Amniotic stem cell (primary cell): ENCODE results near the gene CRYBG2.
"Not testable (repeated sequence)": the region's sequence is repeated elsewhere in the genome, so short reads cannot be mapped to it uniquely, and the experiment has no call there.

Experiments used
- DNase-seq: peaks from one replicate; lab custom pipeline; 2025; lab: John Stamatoyannopoulos, UW

CRYBG2 gene

GRCh38 chr1:26349188-26349876 lies 4.6 kb downstream of the CRYBG2 start:
- no peak for DNase-seq

GRCh38 chr1:26346274-26347033 lies 7.5 kb downstream of the CRYBG2 start:
- no peak for DNase-seq

DNA sequence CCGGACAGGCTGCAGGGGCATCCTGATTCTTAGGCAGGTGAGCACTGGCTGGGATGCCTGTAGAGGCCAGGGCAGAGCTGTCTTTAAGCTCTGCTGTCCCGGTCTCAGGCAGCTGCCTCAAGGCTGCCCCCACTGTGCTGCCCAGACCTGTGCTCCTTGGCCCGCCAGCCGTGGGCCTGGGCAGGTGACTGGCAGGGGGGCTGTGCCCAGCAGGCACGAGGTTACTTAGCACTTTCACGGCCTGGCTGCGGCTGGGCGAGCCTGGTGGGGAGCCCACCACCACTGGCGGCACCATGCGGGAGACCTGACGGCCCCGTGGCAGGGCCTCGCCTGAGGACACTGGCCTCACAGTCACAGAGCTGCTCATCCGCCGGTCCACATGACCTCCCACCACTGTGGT lies 8.2 kb downstream of the CRYBG2 start:
- no peak for DNase-seq

GRCh38 chr1:26344147-26344920 lies 9.6 kb downstream of the CRYBG2 start:
- DNase-seq: no peak

- DNase-seq: no peak
Measured at GRCh38 chr1:26340047-26340481, 13.9 kb downstream of the CRYBG2 start.

- DNase-seq: no peak
Measured at GRCh38 chr1:26338670-26339069, 15.3 kb downstream of the CRYBG2 start.

GRCh38 chr1:26337625-26338024 lies 16.3 kb downstream of the CRYBG2 start:
- DNase-seq: no peak

GRCh38 chr1:26337206-26337535 lies 16.8 kb downstream of the CRYBG2 start:
- no peak for DNase-seq

- DNase-seq: no peak
Measured at GRCh38 chr1:26336477-26337205, 17.3 kb downstream of the CRYBG2 start.

- DNase-seq: no peak
Measured at GRCh38 chr1:26335774-26336476, 18.0 kb downstream of the CRYBG2 start.

DNA sequence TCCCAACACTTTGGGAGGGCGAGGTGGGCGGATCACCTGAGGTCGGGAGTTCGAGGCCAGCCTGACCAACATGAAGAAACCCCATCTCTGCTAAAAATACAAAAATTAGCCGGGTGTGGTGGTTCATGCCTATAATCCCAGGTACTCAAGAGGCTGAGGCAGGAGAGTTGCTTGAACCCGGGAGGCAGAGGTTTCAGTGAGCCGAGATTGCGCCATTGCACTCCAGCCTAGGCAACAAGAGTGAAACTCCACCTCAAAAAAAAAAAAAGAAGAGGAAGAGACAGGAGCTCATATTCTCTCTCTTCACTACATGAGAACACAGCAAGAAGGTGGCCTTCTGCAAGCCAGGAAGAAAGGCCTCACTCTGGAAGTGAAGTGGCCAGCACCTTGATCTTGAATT lies 20.6 kb downstream of the CRYBG2 start:
- not testable (repeated sequence) for DNase-seq

GRCh38 chr1:26330276-26330675 lies 23.7 kb downstream of the CRYBG2 start:
- DNase-seq: no peak

- not testable (repeated sequence) for DNase-seq
Measured at GRCh38 chr1:26329380-26329779, 24.6 kb downstream of the CRYBG2 start.

DNA sequence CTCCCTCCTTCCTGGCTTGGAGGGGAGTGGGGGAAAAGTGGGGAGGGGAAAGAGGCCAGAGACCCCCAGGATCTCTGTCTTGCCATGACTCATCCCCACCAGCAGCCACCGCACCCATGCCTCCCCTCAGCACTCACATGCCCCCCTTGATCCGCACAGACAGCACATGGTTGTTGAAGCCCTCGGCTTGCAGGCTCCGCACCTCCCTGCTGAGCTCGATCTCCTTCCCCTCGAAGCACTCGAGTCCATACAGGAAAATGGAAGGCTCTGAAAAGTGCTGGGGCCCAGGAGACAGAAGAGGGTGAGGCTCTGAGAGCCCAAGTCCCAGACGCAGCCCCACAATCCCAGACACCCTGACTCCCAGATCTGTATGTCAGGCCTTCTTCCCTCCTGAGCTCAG lies 25.3 kb downstream of the CRYBG2 start:
- DNase-seq: no peak

DNA sequence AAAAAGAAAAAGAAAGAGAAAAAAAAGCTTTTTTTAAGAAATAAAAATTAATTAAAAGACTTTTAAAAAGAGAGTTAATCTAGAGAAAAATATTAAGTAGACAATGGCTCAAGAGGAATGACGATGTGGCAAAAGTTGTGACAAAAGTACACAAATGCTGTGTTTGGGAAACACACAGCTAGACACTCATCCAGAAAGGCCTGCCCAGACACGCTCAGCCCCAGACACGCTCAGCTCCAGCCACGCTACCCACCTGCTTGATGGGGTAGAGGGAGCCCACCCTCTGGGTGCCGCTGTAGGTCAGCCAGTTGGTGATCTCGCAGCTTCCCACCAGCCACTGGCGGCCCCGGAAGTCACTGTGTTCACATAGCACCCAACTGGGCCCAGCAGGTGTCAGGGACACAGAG lies 26.0 kb downstream of the CRYBG2 start:
- no peak for DNase-seq

DNA sequence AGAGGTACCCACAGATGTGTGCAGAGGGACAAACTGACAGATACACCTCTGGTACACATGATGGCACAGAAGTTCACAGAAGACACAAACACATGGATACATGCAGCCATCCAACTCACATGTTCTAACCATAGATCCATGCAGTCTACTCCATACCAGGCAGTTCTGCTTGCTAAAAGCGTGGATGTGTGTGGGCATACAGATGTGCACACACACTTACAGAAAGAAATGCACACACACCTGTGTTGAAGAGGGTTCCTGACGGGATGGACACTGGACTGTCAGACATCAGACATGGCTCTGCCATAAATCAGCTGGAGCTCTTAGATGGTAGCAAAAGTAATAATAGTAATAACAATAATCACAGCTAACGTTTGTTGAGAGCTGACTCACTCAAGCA lies 29.4 kb downstream of the CRYBG2 start:
- DNase-seq: no peak

DNA sequence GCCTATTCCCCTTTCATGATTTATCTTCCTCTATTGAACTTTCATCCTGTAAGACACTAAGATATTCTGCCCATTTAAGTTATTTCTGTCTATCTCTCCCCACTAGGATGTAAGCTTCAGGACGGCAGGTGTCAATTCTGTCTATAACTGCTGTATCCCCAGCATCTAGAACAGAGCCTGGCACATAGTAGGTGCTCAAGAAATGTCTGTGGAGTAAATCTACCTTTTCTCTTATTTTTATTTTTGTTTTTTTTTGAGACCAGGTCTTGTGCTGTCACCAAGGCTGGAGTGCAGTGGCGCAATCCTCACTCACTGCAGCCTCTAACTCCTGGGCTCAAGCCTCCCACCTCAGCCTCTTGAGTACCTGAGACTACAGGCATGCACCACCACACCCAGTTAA lies 30.5 kb downstream of the CRYBG2 start:
- DNase-seq: no peak

- no peak for DNase-seq
Measured at GRCh38 chr1:26322042-26322331, 31.9 kb downstream of the CRYBG2 start.

DNA sequence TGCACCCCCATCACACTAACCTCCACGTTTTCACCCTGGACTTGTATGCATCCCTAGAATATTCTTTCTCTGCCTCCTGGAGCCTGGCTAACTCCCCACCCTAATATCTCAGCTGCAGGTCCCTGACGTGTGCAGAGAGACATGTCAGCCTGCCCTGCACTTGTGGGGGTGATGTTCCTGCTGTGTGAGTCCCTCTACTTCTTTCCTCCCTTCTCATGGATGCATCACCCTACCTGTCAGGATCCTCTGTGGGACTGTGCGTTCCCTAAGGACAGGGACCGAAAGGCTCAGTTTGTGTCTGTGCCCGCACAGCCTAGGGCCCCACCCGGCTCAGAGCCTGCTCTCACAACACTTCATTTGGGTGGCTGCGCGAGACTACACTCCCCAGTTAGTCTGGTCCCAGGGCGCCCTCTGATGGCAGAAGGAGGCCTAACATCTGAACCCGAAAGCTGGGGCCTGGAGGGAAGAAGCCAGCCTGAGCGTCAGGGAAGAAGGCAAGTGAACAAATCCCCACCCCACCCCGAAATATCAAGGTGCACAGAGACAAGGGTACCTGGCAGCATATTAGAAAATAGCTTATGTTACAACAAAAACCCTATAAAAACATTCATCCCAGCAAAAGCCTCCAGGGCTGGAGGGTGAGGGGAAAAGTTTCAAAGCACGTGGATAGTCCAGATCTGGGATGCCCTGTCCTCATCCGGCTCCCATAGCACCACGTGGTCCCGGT lies 32.5 kb downstream of the CRYBG2 start:
- peak; percentile 67 for DNase-seq

DNA sequence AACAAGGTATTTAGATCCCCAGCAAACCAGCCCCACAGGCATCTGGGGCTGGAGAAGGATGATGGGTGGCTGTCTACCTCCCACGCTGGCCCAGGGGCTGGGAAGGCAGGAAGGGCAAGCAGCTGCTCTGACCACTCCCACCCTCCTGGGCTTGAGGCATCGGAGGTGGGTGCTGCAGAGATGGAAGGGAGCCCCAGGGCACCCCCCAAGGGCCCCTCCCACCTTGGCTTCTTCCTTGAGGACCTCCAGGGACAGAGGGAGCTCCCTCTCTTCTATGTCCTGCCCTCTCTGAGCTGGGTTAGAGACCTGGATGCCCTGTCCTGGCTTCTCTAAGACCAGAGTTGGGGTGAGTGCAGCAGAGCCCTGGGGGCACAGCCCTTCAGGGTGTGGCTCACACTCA lies 33.0 kb downstream of the CRYBG2 start:
- DNase-seq: no peak
